ENCODE data around the gene MKKS. TPM values are rescaled to one million over a fixed set of nuclear protein-coding genes. Genes with fewer than 3 reads are reported as not detected.

Gene MKKS
- polyA plus RNA-seq, 1 of the 3 experiments (the other 2 are of a cell fraction) = 10.1 TPM

GRCh38 chr20:10466325-10466724 is 32.3 kb upstream of the MKKS start:
- Histone ChIP-seq H3K4me1 (ENCODE audit: control insufficient read depth in 1 of 2, insufficient read depth in 2 of 2, low read depth in 1 of 2, low read length in 1 of 2) (peaks cover 4 to 18% of the 10 kb centered on the region in 2 experiments; a peak in 3 of 4 replicates), H3K79me2 (ENCODE audit: insufficient read depth) (peaks cover 8% of the 10 kb centered on the region; the same call in 1 of the 2 replicates), H3K9ac (no peak overlapping the region), H3K27me3 (ENCODE audit: insufficient read depth) (no peaks in the 10 kb centered on the region), H2AFZ (ENCODE audit: low read depth) (no peak overlapping the region), H3K36me3 (replicated peaks in 1 of 2; ENCODE audit: control insufficient read depth in 1 of 2, insufficient read depth in 2 of 2, low read length in 1 of 2) (peaks cover 0 to 4% of the 10 kb centered on the region in 2 experiments), H3K4me3 (ENCODE audit: low read depth in 2 of 2, low read length in 1 of 2) (no peak overlapping the region), H4K20me1 (ENCODE audit: insufficient read depth) (no peaks in the 10 kb centered on the region), H3F3A (replicated peaks; ENCODE audit: insufficient read depth) (peaks cover 5% of the 10 kb centered on the region), H3K9me3 (no peaks in the 10 kb centered on the region), H3K27ac (ENCODE audit: low read depth in 2 of 2, low read length in 1 of 2) (peak overlapping the region in 1 of 2 experiments; percentile 21; a peak in 1 of 4 replicates), H3K9me2 (no peaks in the 10 kb centered on the region), H3K4me2 (no peak overlapping the region; the same call in 1 of the 2 replicates)
- DNase-seq = no peak
- 53% methylated on average over 4 of the region's 4 CpGs for WGBS (ENCODE audit: low lambda C conversion rate)
- ChIA-PET CTCF (no interaction called here), POLR2A (no interaction called here)
- TF ChIP-seq EP300 (IDR thresholded peaks at IDR 0.05; ENCODE audit: borderline replicate concordance in 1 of 2, low read depth in 1 of 2, low read length in 1 of 2) (no peak), TCF12 (IDR thresholded peaks at IDR 0.05) (no peak), GABPA (IDR thresholded peaks at IDR 0.05; ENCODE audit: low read depth) (no peak), MEF2A (IDR thresholded peaks at IDR 0.05; ENCODE audit: borderline replicate concordance, low read depth) (no peak)
- TF ChIP-seq, protein P1, sequence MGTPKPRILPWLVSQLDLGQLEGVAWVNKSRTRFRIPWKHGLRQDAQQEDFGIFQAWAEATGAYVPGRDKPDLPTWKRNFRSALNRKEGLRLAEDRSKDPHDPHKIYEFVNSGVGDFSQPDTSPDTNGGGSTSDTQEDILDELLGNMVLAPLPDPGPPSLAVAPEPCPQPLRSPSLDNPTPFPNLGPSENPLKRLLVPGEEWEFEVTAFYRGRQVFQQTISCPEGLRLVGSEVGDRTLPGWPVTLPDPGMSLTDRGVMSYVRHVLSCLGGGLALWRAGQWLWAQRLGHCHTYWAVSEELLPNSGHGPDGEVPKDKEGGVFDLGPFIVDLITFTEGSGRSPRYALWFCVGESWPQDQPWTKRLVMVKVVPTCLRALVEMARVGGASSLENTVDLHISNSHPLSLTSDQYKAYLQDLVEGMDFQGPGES (IDR thresholded peaks at IDR 0.05; ENCODE audit: low read depth, low read length) = no peak
- TF ChIP-seq, protein P2, sequence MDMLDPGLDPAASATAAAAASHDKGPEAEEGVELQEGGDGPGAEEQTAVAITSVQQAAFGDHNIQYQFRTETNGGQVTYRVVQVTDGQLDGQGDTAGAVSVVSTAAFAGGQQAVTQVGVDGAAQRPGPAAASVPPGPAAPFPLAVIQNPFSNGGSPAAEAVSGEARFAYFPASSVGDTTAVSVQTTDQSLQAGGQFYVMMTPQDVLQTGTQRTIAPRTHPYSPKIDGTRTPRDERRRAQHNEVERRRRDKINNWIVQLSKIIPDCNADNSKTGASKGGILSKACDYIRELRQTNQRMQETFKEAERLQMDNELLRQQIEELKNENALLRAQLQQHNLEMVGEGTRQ (IDR thresholded peaks at IDR 0.05; ENCODE audit: borderline replicate concordance, low read depth, low read length) = no peak

DNA sequence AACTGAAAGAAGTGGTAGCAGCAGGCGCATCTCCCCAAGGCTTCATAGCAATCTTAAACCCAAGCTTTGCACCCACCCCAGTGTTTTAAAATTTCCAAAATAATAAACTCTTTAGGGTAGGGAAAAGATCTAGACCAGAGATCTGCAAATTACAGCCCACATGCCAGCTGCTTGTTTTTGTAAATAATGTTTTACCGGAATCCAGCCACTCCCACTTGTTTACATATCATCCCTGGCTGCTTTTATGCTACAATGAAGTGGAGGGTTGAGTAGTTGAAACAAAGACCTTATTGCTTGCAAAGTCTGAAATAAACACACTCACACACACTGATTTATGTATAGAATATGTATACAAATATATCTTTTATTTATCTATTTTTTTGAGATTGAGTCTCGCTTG is 31.1 kb upstream of the MKKS start:
- H3K27me3 ChIP-seq (ENCODE audit: insufficient read depth) = no peaks in the 10 kb centered on the region
- H2AFZ ChIP-seq (ENCODE audit: low read depth) = no peak overlapping the region
- no peak overlapping the region for H3K4me2 ChIP-seq
- no peak for DNase-seq
- peaks cover 0 to 4% of the 10 kb centered on the region in 2 experiments for H3K36me3 ChIP-seq (replicated peaks in 1 of 2; ENCODE audit: control insufficient read depth in 1 of 2, insufficient read depth in 2 of 2, low read length in 1 of 2)
- TF ChIP-seq RFX5 (IDR thresholded peaks at IDR 0.05; ENCODE audit: low read length) (no peak), FOXJ3 (CRISPR knock-in tag; IDR thresholded peaks at IDR 0.05) (no peak), JUND (IDR thresholded peaks at IDR 0.05) (no peak), FOSL2 (IDR thresholded peaks at IDR 0.05; ENCODE audit: borderline replicate concordance, low read depth) (no peak), GABPA (IDR thresholded peaks at IDR 0.05; ENCODE audit: low read depth) (no peak)
- no peak overlapping the region for H3K27ac ChIP-seq (ENCODE audit: low read depth in 2 of 2, low read length in 1 of 2)
- WGBS (ENCODE audit: low lambda C conversion rate) = 90% methylated on average over 3 of the region's 3 CpGs
- ChIA-PET POLR2A (no interaction called here), CTCF (interaction anchor here (1.2 kb wide), 1 partner anchor 72 kb away, joined by 4 read pairs; no protein-coding TSS in a partner anchor)
- peaks cover 11% of the 10 kb centered on the region; the same call in 1 of the 2 replicates for H3K79me2 ChIP-seq (ENCODE audit: insufficient read depth)
- H3K4me1 ChIP-seq (ENCODE audit: control insufficient read depth in 1 of 2, insufficient read depth in 2 of 2, low read depth in 1 of 2, low read length in 1 of 2) = peaks cover 4 to 18% of the 10 kb centered on the region in 2 experiments; a peak in 3 of 4 replicates
- H3K9me2 ChIP-seq = no peaks in the 10 kb centered on the region
- no peak overlapping the region for H3K4me3 ChIP-seq (ENCODE audit: low read depth in 2 of 2, low read length in 1 of 2)
- H3K9me3 ChIP-seq = no peaks in the 10 kb centered on the region
- H4K20me1 ChIP-seq (ENCODE audit: insufficient read depth) = no peaks in the 10 kb centered on the region
- H3K9ac ChIP-seq = no peak overlapping the region
- peaks cover 5% of the 10 kb centered on the region for H3F3A ChIP-seq (replicated peaks; ENCODE audit: insufficient read depth)
